ENCODE data around the gene SUPT5H.

Gene SUPT5H

GRCh38 chr19:39507715-39508364 lies 62.5 kb downstream of the SUPT5H start:
- TF ChIP-seq, protein P1, sequence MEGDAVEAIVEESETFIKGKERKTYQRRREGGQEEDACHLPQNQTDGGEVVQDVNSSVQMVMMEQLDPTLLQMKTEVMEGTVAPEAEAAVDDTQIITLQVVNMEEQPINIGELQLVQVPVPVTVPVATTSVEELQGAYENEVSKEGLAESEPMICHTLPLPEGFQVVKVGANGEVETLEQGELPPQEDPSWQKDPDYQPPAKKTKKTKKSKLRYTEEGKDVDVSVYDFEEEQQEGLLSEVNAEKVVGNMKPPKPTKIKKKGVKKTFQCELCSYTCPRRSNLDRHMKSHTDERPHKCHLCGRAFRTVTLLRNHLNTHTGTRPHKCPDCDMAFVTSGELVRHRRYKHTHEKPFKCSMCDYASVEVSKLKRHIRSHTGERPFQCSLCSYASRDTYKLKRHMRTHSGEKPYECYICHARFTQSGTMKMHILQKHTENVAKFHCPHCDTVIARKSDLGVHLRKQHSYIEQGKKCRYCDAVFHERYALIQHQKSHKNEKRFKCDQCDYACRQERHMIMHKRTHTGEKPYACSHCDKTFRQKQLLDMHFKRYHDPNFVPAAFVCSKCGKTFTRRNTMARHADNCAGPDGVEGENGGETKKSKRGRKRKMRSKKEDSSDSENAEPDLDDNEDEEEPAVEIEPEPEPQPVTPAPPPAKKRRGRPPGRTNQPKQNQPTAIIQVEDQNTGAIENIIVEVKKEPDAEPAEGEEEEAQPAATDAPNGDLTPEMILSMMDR (IDR thresholded peaks at IDR 0.05; ENCODE audit: borderline replicate concordance, control extremely low read depth, extremely low read depth, insufficient read depth, missing control alignments): no peak
- DNase-seq (ENCODE audit: low spot score): no peak
- in situ Hi-C loops (cut with MboI; ENCODE audit: low sequenced_read_pairs, unreplicated experiment): no loop called here

DNA sequence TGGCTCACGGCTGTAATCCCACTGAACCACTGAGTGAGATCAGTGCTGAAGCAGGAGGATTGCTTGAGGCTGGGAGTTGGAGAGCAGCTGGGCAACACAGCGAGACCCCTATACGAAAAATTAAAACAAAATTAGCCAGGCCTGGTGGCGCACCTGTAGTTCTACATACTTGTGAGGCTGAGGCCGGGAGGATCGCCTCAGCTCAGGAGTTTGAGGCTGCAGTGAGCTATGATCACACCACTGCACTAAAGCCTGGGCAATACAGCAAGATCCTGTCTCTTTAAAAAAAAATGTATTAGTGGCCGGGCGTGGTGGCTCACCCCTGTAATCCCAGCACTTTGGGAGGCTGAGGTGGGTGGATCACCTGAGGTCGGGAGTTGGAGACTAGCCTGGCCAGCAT lies 63.2 kb downstream of the SUPT5H start:
- no peak for DNase-seq (ENCODE audit: low spot score)
- in situ Hi-C loops (cut with MboI; ENCODE audit: low sequenced_read_pairs, unreplicated experiment): no loop called here
- TF ChIP-seq, protein P1 (IDR thresholded peaks at IDR 0.05; ENCODE audit: borderline replicate concordance, control extremely low read depth, extremely low read depth, insufficient read depth, missing control alignments): no peak

- TF ChIP-seq, protein P1 (IDR thresholded peaks at IDR 0.05; ENCODE audit: borderline replicate concordance, control extremely low read depth, extremely low read depth, insufficient read depth, missing control alignments): no peak
- in situ Hi-C loops (cut with MboI; ENCODE audit: low sequenced_read_pairs, unreplicated experiment): no loop called here
Observed at GRCh38 chr19:39509233-39509632, 63.9 kb downstream of the SUPT5H start.

DNA sequence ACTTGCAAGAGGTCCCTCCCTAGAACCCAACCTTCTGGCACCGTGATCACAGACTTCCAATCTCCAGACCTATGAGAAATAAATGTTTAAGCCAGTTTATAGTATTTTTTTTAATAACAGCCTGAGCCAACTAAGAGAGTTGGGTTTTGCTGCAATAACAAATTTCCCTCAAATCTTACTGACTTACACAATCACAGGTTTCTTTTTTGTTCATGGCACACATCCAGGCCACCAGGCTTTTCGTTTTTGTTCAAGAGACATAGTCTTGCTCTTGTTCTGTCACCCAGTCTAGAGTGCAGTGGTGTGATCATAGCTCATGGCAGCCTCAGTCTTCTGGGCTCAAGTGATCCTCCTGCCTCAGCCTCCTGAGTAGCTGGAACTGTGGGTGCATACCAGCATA lies 67.6 kb downstream of the SUPT5H start:
- TF ChIP-seq, protein P1 (IDR thresholded peaks at IDR 0.05; ENCODE audit: borderline replicate concordance, control extremely low read depth, extremely low read depth, insufficient read depth, missing control alignments): no peak
- in situ Hi-C loops (cut with MboI; ENCODE audit: low sequenced_read_pairs, unreplicated experiment): no loop called here
- no peak for DNase-seq (ENCODE audit: low spot score)

More at GRCh38 chr19:39509233-39509632, 63.9 kb downstream of the SUPT5H start:
- no peak for DNase-seq (ENCODE audit: low spot score)

GRCh38 chr19:39514840-39515550 lies 69.6 kb downstream of the SUPT5H start, which contains the start of gene SELENOV:
Gene SELENOV, plus strand, starts transcription at chr19:39515139. Its CDS starts 74 bp downstream, at chr19:39515213.
- in situ Hi-C loops (cut with MboI; ENCODE audit: low sequenced_read_pairs, unreplicated experiment): no loop called here
- DNase-seq (ENCODE audit: low spot score): peak; percentile 54
- TF ChIP-seq, protein P1 (IDR thresholded peaks at IDR 0.05; ENCODE audit: borderline replicate concordance, control extremely low read depth, extremely low read depth, insufficient read depth, missing control alignments): no peak

DNA sequence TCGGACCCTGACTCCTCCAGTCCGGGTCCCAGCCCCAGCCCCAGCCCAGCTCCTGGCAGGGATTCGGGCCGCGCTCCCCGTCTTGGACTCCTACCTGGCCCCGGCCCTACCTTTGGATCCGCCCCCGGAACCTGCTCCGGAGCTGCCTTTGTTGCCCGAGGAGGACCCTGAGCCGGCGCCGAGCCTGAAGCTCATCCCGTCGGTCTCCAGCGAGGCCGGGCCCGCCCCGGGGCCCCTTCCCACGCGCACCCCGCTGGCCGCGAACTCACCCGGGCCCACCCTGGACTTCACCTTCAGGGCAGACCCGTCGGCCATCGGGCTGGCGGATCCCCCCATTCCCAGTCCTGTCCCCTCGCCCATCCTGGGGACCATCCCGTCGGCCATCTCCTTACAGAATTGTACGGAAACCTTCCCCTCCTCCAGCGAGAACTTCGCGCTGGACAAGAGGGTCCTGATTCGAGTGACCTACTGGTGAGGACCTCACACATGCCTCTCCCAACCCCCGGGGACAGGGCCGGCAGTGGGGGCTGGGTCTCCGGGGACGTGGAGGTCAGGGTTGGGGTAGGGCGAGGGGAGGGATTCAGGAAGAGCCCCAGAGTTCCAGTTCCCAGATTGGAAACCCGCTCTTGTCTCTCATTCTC lies 70.3 kb downstream of the SUPT5H start:
- TF ChIP-seq, protein P1 (IDR thresholded peaks at IDR 0.05; ENCODE audit: borderline replicate concordance, control extremely low read depth, extremely low read depth, insufficient read depth, missing control alignments): no peak
- no peak for DNase-seq (ENCODE audit: low spot score)
- in situ Hi-C loops (cut with MboI; ENCODE audit: low sequenced_read_pairs, unreplicated experiment): no loop called here
